Activated CD8-positive, alpha-beta T cell treated with anti-CD3 and anti-CD28 coated beads, Interleukin-2, amount 10 ng/mL, durations not matched to agents 7 days and 5 days (primary cell): ENCODE results near the gene IL10RA. TPM values are rescaled to one million over a fixed set of nuclear protein-coding genes. Genes with fewer than 3 reads are reported as not detected.
A peak's percentile ranks its signal among the peaks of the same experiment; 100 is the strongest.
"Not testable (repeated sequence)": the region's sequence is repeated elsewhere in the genome, so short reads cannot be mapped to it uniquely, and the experiment has no call there.

Experiments
- ATAC-seq: fragments of 150-1000 bp; cut with Tn5 transposase; one replicate; pipeline ENCODE4 v1.10.0; 2021; ENCODE audit warnings: moderate library complexity
- CTCF ChIA-PET: fragments of 350-600 bp; sonication (Branson Sonifier 250); formaldehyde crosslinking; loops from one replicate; lab custom pipeline; 2021; ENCODE audit warnings: antibody characterized with exemption; lab: Charles Lee
- POLR2A ChIA-PET: fragments of 350-600 bp; sonication (Branson Sonifier 250); formaldehyde crosslinking; loops from one replicate; lab custom pipeline; 2021; ENCODE audit warnings: antibody characterized with exemption; lab: Charles Lee
- DNase-seq: peaks from one replicate; pipeline ENCODE4 v3.0.0-alpha.2; 2020
- H3K27ac Mint-ChIP-seq: one replicate; pipeline ENCODE4 v1.8.0; 2021; ENCODE audit warnings: mild to moderate bottlenecking, mixed read lengths
- H3K27me3 Mint-ChIP-seq: one replicate; pipeline ENCODE4 v1.8.0; 2021; ENCODE audit warnings: low read depth, mixed read lengths
- H3K36me3 Mint-ChIP-seq: one replicate; pipeline ENCODE4 v1.8.0; 2021; ENCODE audit warnings: low read depth, mixed read lengths
- H3K4me1 Mint-ChIP-seq: one replicate; pipeline ENCODE4 v1.8.0; 2021; ENCODE audit warnings: low read depth, mixed read lengths
- H3K4me3 Mint-ChIP-seq: one replicate; pipeline ENCODE4 v1.8.0; 2021; ENCODE audit warnings: mild to moderate bottlenecking, mixed read lengths
- H3K9me3 Mint-ChIP-seq: one replicate; pipeline ENCODE4 v1.8.0; 2022; ENCODE audit warnings: mixed read lengths; ENCODE audit not compliant: insufficient read depth
- total RNA-seq, 2 experiments: library from RNA; stranded (reverse); gene quantifications; one replicate each; pipeline ENCODE4 v1.2.3, GENCODE V29; 2021

IL10RA gene
- total RNA-seq, 2 experiments from 2014 or later: 202 to 210 TPM

DNA sequence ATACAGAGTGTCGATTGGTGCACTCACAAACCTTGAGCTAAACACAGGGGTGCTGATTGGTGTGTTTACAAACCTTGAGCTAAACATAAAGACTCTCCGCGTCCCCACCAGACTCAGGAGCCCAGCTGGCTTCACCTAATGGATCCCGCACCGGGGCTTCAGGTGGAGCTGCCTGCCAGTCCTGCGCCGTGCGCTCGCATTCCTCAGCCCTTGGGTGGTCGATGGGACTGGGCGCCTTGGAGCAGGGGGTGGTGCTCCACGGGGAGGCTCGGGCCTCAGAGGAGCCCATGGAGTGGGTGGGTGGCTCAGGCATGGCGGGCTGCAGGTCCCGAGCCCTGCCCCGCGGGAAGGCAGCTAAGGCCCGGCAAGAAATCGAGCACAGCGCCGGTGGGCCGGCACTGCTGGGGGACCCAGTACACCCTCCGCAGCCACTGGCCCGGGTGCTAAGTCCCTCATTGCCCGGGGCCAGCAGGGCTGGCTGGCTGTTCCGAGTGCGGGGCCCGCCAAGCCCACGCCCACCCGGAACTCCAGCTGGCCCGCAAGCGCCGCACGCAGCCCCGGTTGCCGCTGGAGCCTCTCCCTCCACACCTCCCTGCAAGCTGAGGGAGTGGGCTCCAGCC lies 7.8 kb upstream of the IL10RA start:
- ChIA-PET CTCF (interaction anchor here (0.8 to 24.6 kb wide), 5 partner anchors 8 to 317 kb away, joined by 3 to 401 read pairs (median 16); partner anchors contain the start of gene IL10RA), POLR2A (interaction anchor here (0.9 to 7.7 kb wide), 7 partner anchors 9 to 48 kb away, joined by 4 to 66 read pairs (median 8); partner anchors contain the start of gene IL10RA)
- Mint-ChIP-seq H3K4me1 (peaks cover 79% of the 10 kb centered on the region), H3K27ac (peak overlapping the region; percentile 86), H3K36me3 (peaks cover 47% of the 10 kb centered on the region)
- not testable (repeated sequence) for H3K27me3 Mint-ChIP-seq, H3K9me3 Mint-ChIP-seq, ATAC-seq, H3K4me3 Mint-ChIP-seq, DNase-seq

DNA sequence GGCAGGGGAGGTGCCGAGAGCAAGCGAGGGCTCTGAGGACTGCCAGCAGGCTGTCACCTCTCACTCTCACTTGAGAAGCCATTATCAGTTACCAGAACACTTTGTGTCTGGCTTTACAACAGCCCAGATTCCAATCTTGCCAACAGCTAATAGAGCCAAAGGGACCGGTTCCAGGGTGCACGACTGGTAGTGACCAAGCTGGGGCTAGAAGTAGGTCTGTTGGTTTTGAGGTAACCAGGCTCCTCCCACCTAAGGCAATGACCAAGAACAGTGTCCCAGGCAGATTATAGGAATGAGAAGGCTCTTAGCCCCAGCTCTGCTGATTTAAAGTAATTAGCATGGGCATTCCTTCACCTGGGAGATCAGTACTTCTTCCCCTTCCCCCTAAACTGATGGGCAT lies 7.2 kb upstream of the IL10RA start:
- ChIA-PET CTCF (interaction anchor here (1.0 to 24.6 kb wide), 7 partner anchors 10 to 162 kb away, joined by 3 to 401 read pairs (median 5); no protein-coding TSS in a partner anchor), POLR2A (interaction anchor here (1.0 to 7.7 kb wide), 8 partner anchors 9 to 28 kb away, joined by 4 to 66 read pairs (median 4); partner anchors contain the start of gene IL10RA)
- H3K4me3 Mint-ChIP-seq: no peak overlapping the region
- no peaks in the 10 kb centered on the region for H3K27me3 Mint-ChIP-seq
- no peak for DNase-seq
- peak overlapping the region; percentile 81 for H3K27ac Mint-ChIP-seq
- peaks cover 81% of the 10 kb centered on the region for H3K4me1 Mint-ChIP-seq
- no peaks in the 10 kb centered on the region for H3K9me3 Mint-ChIP-seq
- peaks cover 53% of the 10 kb centered on the region for H3K36me3 Mint-ChIP-seq
- no peak for ATAC-seq

DNA sequence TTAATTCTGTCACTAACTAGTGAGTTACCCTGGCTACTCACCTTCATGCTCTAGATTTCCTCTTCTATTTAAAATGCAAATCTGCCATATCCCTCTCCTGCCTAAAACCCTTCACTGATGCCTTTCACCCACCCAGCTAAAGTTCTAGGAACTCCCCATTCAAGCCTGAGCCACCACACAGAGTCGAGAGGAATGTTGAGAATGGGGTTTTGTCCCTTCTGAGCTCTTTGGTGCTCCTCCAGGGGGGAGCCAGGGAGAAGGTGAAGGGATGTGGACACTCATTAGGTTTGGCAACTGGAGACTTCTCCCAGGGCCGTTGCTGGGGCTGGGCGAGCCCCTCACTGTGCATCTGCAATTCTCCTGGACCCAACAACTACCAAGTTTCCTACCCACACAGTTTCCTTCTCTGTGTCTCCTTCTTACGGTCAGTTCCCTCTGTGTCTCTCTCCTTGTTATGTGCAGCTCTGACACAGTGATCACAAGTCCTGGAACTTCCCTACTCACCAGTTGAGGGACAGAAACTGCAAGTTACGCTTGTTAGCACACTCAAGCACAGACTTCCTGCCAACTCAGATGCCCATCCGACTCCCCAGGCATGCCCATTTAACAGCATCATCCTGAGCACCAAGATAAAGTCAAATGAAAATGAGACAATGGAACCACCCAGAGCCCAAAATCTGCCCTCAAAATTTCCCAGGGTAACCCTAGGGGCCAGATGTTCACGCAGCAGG lies 6.5 kb upstream of the IL10RA start:
- H3K4me3 Mint-ChIP-seq: no peak overlapping the region
- peaks cover 54% of the 10 kb centered on the region for H3K36me3 Mint-ChIP-seq
- CTCF ChIA-PET: interaction anchor here (0.7 to 24.6 kb wide), 12 partner anchors 8 to 171 kb away, joined by 3 to 401 read pairs (median 3); no protein-coding TSS in a partner anchor
- peaks cover 81% of the 10 kb centered on the region for H3K4me1 Mint-ChIP-seq
- ATAC-seq (peak; percentile 32), DNase-seq (no peak)
- H3K27ac Mint-ChIP-seq: peak overlapping the region; percentile 81
- POLR2A ChIA-PET: interaction anchor here (1.0 to 7.7 kb wide), 8 partner anchors 8 to 28 kb away, joined by 4 to 66 read pairs (median 4); partner anchors contain the start of gene IL10RA
- no peaks in the 10 kb centered on the region for H3K27me3 Mint-ChIP-seq
- no peaks in the 10 kb centered on the region for H3K9me3 Mint-ChIP-seq

DNA sequence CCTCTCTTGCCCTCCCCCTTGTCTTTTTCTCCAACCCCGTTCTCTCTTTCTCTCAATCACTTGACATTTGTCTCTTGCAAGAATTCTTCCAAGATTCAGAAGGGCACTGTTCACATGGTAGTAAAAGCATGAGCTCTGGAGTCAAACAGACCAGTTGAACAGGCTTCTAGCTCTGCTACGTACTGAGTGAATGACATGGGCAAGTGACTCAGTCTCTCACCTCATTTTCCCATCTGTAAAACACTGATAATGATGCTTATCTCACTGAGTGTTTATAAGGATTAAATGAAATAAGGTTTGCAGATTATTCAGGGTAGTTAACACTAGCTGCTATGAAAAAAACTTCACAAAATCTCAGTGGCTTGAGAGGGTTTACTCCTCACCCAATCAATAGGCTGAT lies 5.9 kb upstream of the IL10RA start:
- DNase-seq: no peak
- Mint-ChIP-seq H3K9me3 (no peaks in the 10 kb centered on the region), H3K36me3 (peaks cover 59% of the 10 kb centered on the region), H3K27me3 (no peaks in the 10 kb centered on the region), H3K4me3 (no peak overlapping the region), H3K4me1 (peaks cover 84% of the 10 kb centered on the region), H3K27ac (peak overlapping the region; percentile 81)
- CTCF ChIA-PET: interaction anchor here (0.7 to 24.6 kb wide), 10 partner anchors 9 to 171 kb away, joined by 3 to 401 read pairs (median 3); no protein-coding TSS in a partner anchor
- ATAC-seq: peak; percentile 13
- POLR2A ChIA-PET: interaction anchor here (0.6 to 7.7 kb wide), 6 partner anchors 14 to 73 kb away, joined by 4 to 66 read pairs (median 4); no protein-coding TSS in a partner anchor

DNA sequence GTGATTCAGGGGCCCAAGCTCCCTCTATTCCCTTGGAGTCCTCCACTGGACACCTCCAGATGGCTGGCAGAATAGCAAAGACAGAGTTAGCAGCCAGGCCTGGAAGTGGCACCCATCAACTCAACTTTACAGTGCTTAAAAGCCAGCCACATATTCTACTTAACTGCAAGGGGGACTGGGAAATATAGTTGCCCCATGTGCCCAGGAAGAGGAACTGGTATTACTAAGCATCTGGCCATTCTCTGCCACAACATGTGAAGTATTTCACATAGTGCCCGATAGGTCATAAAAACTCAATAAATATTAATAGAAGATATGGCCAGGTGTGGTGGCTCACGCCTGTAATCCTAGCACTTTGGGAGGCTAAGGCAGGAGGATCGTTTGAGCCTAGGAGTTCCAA lies 5.5 kb upstream of the IL10RA start:
- DNase-seq (no peak), ATAC-seq (no peak)
- H3K36me3 Mint-ChIP-seq: peaks cover 57% of the 10 kb centered on the region
- ChIA-PET POLR2A (interaction anchor here (0.6 to 7.7 kb wide), 3 partner anchors 29 to 73 kb away, joined by 4 to 66 read pairs (median 7); no protein-coding TSS in a partner anchor), CTCF (interaction anchor here (0.6 to 24.6 kb wide), 9 partner anchors 11 to 172 kb away, joined by 3 to 401 read pairs (median 3); no protein-coding TSS in a partner anchor)
- no peak overlapping the region for H3K4me3 Mint-ChIP-seq
- no peaks in the 10 kb centered on the region for H3K27me3 Mint-ChIP-seq
- H3K9me3 Mint-ChIP-seq: no peaks in the 10 kb centered on the region
- H3K4me1 Mint-ChIP-seq: peaks cover 82% of the 10 kb centered on the region
- peak overlapping the region; percentile 31 for H3K27ac Mint-ChIP-seq

DNA sequence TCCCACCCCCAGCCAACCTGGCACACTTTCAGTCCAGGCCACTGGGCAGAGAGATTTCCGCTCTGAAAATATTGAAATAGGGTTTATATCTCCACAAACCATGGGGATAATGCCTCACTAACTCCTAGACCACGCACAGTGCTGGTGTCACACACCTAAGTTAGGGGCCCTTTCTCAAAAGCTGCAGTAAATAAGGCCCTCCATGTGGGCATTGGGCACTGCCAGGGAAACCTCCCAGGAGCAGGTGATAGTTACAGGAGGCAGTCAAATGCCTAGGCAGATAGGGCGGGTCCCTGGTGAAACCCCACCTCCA lies 3.1 kb upstream of the IL10RA start:
- no peaks in the 10 kb centered on the region for H3K27me3 Mint-ChIP-seq
- ChIA-PET CTCF (interaction anchor here (1.0 to 24.6 kb wide), 6 partner anchors 13 to 70 kb away, joined by 3 to 401 read pairs (median 5); no protein-coding TSS in a partner anchor), POLR2A (interaction anchor here (0.6 to 7.5 kb wide), 7 partner anchors 9 to 465 kb away, joined by 3 to 146 read pairs (median 3); no protein-coding TSS in a partner anchor)
- no peak overlapping the region for H3K4me3 Mint-ChIP-seq
- H3K36me3 Mint-ChIP-seq: peaks cover 50% of the 10 kb centered on the region
- peaks cover 64% of the 10 kb centered on the region for H3K4me1 Mint-ChIP-seq
- no peak for ATAC-seq
- H3K9me3 Mint-ChIP-seq: no peaks in the 10 kb centered on the region
- peak; percentile 21 for DNase-seq
- peak overlapping the region; percentile 21 for H3K27ac Mint-ChIP-seq

DNA sequence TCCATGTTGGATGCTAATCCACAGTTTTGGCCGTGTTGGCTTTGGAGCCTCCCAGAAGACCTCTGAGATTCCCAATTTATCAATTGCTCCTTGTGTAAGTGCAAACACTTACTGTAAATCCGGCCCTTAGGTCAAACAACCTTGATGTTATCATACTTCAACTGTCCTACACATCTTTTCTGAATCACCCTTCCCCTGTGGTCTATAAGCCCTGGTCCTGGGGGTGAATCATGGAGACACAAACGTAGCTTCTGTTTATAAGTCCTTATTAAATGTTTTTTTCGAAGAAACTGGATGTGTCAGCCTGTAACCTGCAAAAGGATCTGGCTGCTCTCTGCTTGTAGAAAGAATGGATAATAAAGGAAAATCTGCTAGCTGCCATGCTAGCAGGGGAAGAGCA lies 1.7 kb upstream of the IL10RA start:
- Mint-ChIP-seq H3K4me1 (peaks cover 66% of the 10 kb centered on the region), H3K27me3 (no peaks in the 10 kb centered on the region), H3K27ac (peak overlapping the region; percentile 94), H3K4me3 (peak overlapping the region; percentile 96), H3K36me3 (peaks cover 60% of the 10 kb centered on the region), H3K9me3 (no peaks in the 10 kb centered on the region)
- DNase-seq: no peak
- POLR2A ChIA-PET: interaction anchor here (1.1 to 7.5 kb wide), 5 partner anchors 10 to 32 kb away, joined by 3 to 225 read pairs (median 31); no protein-coding TSS in a partner anchor
- ATAC-seq: no peak
- CTCF ChIA-PET: interaction anchor here (0.6 to 6.4 kb wide), 4 partner anchors 16 to 69 kb away, joined by 4 to 98 read pairs (median 50); no protein-coding TSS in a partner anchor

DNA sequence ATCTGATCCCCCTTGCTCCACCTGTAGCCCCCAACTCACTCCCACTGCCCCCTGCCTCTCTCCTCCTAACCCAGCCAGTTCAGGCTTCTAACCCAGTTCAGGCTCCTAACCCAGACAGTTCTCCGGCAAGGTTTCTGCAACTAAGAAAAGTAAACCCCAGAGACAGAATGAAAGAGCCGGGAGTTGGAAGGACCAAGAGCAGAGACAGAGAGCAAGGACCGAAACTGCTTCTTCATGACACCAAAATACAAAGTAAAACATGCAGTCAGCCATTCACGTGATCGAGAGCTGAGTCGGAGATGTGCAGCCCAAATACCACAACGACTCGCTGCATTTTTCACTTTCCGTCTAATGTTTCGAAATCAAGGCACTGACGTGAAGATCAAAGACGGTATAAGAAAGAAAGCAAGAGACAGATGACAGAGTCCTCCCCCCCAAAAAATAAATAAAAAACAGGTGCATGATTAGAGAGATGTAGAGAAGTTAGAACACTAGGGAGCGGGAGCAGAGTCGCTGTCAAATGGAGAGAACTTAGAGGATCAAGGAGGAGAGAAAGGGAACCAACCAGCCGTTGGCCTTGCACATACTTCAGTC lies 884 bp downstream of the IL10RA start:
- CTCF ChIA-PET: interaction anchor here (1.0 to 6.4 kb wide), 19 partner anchors 9 to 179 kb away, joined by 3 to 98 read pairs (median 6); no protein-coding TSS in a partner anchor
- ATAC-seq (peak; percentile 31), DNase-seq (peak; percentile 82)
- H3K9me3 Mint-ChIP-seq: no peaks in the 10 kb centered on the region
- peak overlapping the region; percentile 97 for H3K27ac Mint-ChIP-seq
- POLR2A ChIA-PET: interaction anchor here (0.5 to 7.5 kb wide), 19 partner anchors 10 to 859 kb away, joined by 3 to 225 read pairs (median 9); no protein-coding TSS in a partner anchor
- peaks cover 73% of the 10 kb centered on the region for H3K4me1 Mint-ChIP-seq
- H3K36me3 Mint-ChIP-seq: peaks cover 76% of the 10 kb centered on the region
- no peaks in the 10 kb centered on the region for H3K27me3 Mint-ChIP-seq
- H3K4me3 Mint-ChIP-seq: peak overlapping the region; percentile 96

DNA sequence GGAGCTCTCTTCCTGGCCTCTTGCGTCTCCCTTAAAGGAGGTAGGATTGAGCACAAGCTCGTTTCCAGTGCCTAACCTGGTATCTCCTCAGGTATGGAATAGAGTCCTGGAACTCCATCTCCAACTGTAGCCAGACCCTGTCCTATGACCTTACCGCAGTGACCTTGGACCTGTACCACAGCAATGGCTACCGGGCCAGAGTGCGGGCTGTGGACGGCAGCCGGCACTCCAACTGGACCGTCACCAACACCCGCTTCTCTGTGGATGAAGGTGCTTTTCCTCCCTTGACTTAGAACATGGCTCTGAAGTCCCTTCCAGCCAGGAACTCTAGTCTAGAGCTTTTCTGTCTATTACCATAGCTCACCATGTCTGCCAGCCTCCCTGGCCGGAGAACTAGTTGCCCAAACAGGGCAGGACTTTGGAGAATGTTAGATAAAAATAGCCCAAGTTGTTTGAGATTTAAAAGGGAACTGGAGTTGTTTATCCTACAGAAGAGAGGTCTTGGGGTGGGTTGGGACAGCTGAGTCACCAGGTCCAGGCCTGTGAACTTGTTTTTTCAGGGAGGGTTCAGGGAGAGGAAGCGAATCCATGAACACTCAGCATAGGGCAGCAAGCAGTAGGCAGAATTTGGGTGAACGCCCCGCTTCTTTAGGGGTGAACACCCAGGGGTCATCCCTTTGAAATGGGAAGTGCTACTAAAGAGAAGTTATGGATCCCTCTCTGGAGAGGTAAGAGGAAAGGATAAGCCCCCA lies 3.3 kb downstream of the IL10RA start:
- no peaks in the 10 kb centered on the region for H3K9me3 Mint-ChIP-seq
- ChIA-PET CTCF (interaction anchor here (1.2 to 6.4 kb wide), 7 partner anchors 10 to 173 kb away, joined by 3 to 98 read pairs (median 55); no protein-coding TSS in a partner anchor), POLR2A (interaction anchor here (0.8 to 7.5 kb wide), 8 partner anchors 9 to 182 kb away, joined by 3 to 225 read pairs (median 28); no protein-coding TSS in a partner anchor)
- H3K27me3 Mint-ChIP-seq: no peaks in the 10 kb centered on the region
- H3K36me3 Mint-ChIP-seq: peaks cover 88% of the 10 kb centered on the region
- DNase-seq: no peak
- peak overlapping the region; percentile 79 for H3K27ac Mint-ChIP-seq
- H3K4me1 Mint-ChIP-seq: peaks cover 77% of the 10 kb centered on the region
- H3K4me3 Mint-ChIP-seq: peak overlapping the region; percentile 96
- ATAC-seq: no peak

DNA sequence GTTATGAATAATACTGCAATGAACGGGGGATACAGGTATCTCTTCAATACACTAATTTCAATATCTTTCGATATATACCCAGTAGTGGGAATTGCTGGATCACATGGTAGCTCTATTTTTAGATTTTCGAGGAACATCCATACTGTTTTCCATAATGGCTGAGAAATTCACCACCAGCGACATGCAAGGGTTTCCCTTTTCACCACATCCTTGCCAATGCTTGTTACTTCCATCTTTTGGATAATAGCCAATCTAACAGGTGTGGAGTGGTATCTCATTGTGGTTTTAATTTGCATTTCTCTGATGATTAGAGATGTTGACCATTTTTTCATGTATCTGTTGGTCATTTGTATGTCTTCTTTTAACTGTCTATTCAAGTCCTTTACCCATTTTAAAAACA lies 5.9 kb downstream of the IL10RA start:
- Mint-ChIP-seq H3K27ac (peak overlapping the region; percentile 78), H3K27me3 (no peaks in the 10 kb centered on the region), H3K4me3 (peak overlapping the region; percentile 69), H3K36me3 (peaks cover 97% of the 10 kb centered on the region), H3K4me1 (peaks cover 89% of the 10 kb centered on the region), H3K9me3 (no peaks in the 10 kb centered on the region)
- ATAC-seq: no peak
- no peak for DNase-seq
- CTCF ChIA-PET: interaction anchor here (2.2 kb wide), 1 partner anchor 61 kb away, joined by 10 read pairs; no protein-coding TSS in a partner anchor
- POLR2A ChIA-PET: interaction anchor here (1.0 to 2.7 kb wide), 4 partner anchors 9 to 168 kb away, joined by 3 to 12 read pairs (median 3); no protein-coding TSS in a partner anchor
